K562 (cell line): ENCODE results near the gene C3AR1. TPM values are rescaled to one million over a fixed set of nuclear protein-coding genes. Genes with fewer than 3 reads are reported as not detected.
A peak's percentile ranks its signal among the peaks of the same experiment; 100 is the strongest.

Experiments
- CXXC5 ChIP-seq: fragments of 250-450 bp; sonication (Bioruptor Pico); IDR thresholded peaks from 2 replicates; pipeline ENCODE4 v1.8.0; 2022; ENCODE audit warnings: inconsistent platforms, mild to moderate bottlenecking, moderate library complexity
- FUS ChIP-seq: fragments of 200-400 bp; formaldehyde crosslinking; optimal IDR thresholded peaks from 2 replicates; pipeline ENCODE3; 2017; ENCODE audit warnings: low read depth, low read length
- IFI16 ChIP-seq: fragments of 250-450 bp; sonication (Bioruptor Pico); IDR thresholded peaks from 2 replicates; pipeline ENCODE4 v2.1.2; 2022; ENCODE audit warnings: mild to moderate bottlenecking, inconsistent platforms
- L3MBTL2 ChIP-seq: fragments of 450-650 bp; IDR thresholded peaks from 2 replicates; pipeline ENCODE4 v1.6.1; 2016; ENCODE audit warnings: mild to moderate bottlenecking, moderate library complexity
- MED1 ChIP-seq: sonication (generic); formaldehyde crosslinking; IDR thresholded peaks from 2 replicates; pipeline ENCODE4 v1.8.1; 2023; ENCODE audit warnings: missing genetic modification reagents, borderline replicate concordance
- NRF1 ChIP-seq, 2 experiments: fragments of 450-650 bp; IDR thresholded peaks in 1 of 2; conservative IDR thresholded peaks in 1 of 2; 2 replicates each; pipeline ENCODE4 v1.6.1; 2014; ENCODE audit warnings: mild to moderate bottlenecking in 2 of 2
- SRSF7 ChIP-seq: fragments of 200-400 bp; formaldehyde crosslinking; optimal IDR thresholded peaks from 2 replicates; pipeline ENCODE3; 2017; ENCODE audit warnings: mild to moderate bottlenecking, low read depth, low read length
- ZEB2 ChIP-seq: fragments of 450-650 bp; IDR thresholded peaks from 2 replicates; pipeline ENCODE4 v1.6.1; 2016
- ZFP30 ChIP-seq: fragments of 250-450 bp; sonication (Bioruptor Pico); IDR thresholded peaks from 2 replicates; pipeline ENCODE4 v1.8.0; 2022; ENCODE audit warnings: moderate library complexity, mild to moderate bottlenecking, inconsistent platforms, borderline replicate concordance
- ZNF140 ChIP-seq: fragments of 250-450 bp; sonication (Bioruptor Pico); IDR thresholded peaks from 2 replicates; pipeline ENCODE4 v1.8.0; 2021; ENCODE audit warnings: moderate library complexity, mild to moderate bottlenecking, inconsistent platforms
- ZNF24 ChIP-seq: fragments of 450-650 bp; IDR thresholded peaks from 2 replicates; pipeline ENCODE4 v1.6.1; 2016
- ZNF41 ChIP-seq: fragments of 250-450 bp; sonication (Bioruptor Pico); conservative IDR thresholded peaks from 2 replicates; pipeline ENCODE4 v1.4.0; 2020; ENCODE audit warnings: mild to moderate bottlenecking
- ZNF707 ChIP-seq: fragments of 250-450 bp; sonication (Bioruptor Pico); conservative IDR thresholded peaks from 2 replicates; pipeline ENCODE4 v1.8.0; 2022; ENCODE audit warnings: inconsistent platforms, mild to moderate bottlenecking, moderate library complexity
- polyA plus RNA-seq, 8 experiments: library from polyadenylated mRNA; depleted of rRNA in 4 of 8; stranded (reverse) in 5 of 8; unstranded in 3 of 8; fragments of >200 nt; fragmentation: Nextera tagmentation in 2 of 8; fragmentation: Illumina TruSeq in 1 of 8; extraction: Ambion mirVana in 2 of 8; extraction: Trizol in 1 of 8; gene quantifications; 2 replicates each; pipeline versions ENCODE4 v1.2.1 to v1.2.3, GENCODE V29; 2011 to 2014; ENCODE audit warnings: inconsistent platforms in 1 of 8, missing spikeins in 1 of 8
- total RNA-seq, 7 experiments: library from RNA; depleted of rRNA in 6 of 7; stranded (reverse); fragments of >200 nt in 6 of 7; fragmentation: Illumina TruSeq in 2 of 7; extraction: Trizol in 2 of 7; gene quantifications; 2 replicates each; pipeline versions ENCODE4 v1.2.1 to v1.2.3, GENCODE V29; 2011 to 2021; ENCODE audit warnings: low replicate concordance in 1 of 7
- TF ChIP-seq, protein P1 (sequence below): fragments of 450-650 bp; IDR thresholded peaks from 2 replicates; pipeline ENCODE4 v1.6.1; 2016
- TF ChIP-seq, protein P2 (sequence below): fragments of 250-450 bp; sonication (Bioruptor Pico); IDR thresholded peaks from 2 replicates; pipeline ENCODE4 v1.5.0; 2021; ENCODE audit warnings: mild to moderate bottlenecking, moderate library complexity
- TF ChIP-seq, protein P3 (sequence below): fragments of 250-450 bp; sonication (Bioruptor Pico); IDR thresholded peaks from 2 replicates; pipeline ENCODE4 v1.4.0; 2020; ENCODE audit warnings: mild to moderate bottlenecking, moderate library complexity, borderline replicate concordance
- TF ChIP-seq, protein P4 (sequence below): sonication (generic); formaldehyde crosslinking; IDR thresholded peaks from 2 replicates; pipeline ENCODE4 v1.8.0; 2022; ENCODE audit warnings: missing genetic modification reagents, mild to moderate bottlenecking, moderate library complexity, borderline replicate concordance

C3AR1 gene
- total and polyA plus RNA-seq, 9 of the 15 experiments (the other 6 are each of a cell fraction or from before 2014, with no cell fraction given): 2.2 to 12.9 (median 5.3) TPM

DNA sequence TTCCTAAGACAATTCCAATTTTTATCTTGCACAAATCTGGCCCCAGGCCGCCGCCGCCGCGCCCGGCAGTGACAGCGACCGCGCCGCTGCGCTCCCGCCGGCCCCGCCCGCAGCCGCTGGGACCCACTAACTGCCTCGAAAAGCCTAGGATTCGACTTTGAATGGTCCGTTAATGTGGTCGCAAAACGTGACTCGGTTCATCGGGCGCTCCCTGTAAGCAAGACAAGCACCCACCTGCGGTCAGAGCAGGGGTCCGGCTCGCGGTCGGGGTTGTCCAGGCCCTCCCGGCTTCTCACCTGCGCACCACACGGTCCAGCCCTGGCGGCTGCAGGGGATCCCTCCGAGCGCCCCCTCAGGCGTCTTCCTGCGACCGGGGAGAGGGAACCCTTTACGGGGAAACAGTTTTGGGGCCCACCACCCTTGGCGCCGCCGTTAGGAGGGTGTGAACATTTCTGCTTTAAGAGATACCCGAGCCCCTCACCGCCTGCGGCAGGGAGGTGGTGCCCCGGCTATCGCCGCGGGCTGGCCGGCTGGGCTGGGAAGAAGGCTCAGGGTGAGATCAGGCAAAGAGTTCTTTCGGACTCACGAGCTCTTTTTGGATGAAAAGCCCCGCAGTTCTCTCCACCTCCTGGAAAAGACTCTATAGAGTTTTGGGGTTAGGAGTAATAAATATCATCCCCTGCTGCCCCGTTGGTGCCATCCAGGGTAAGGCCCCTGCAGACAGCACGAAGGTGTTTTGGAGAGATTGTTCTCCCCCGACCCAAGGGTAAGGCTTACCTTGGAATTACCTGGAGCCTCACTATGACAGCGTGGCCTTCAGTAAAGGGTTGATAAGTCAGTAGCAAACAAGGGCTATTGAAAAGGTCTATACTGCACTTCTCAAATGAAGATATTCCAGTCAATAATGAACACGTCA, 47.2 kb downstream of the C3AR1 start (continued):
- TF ChIP-seq, protein P1, sequence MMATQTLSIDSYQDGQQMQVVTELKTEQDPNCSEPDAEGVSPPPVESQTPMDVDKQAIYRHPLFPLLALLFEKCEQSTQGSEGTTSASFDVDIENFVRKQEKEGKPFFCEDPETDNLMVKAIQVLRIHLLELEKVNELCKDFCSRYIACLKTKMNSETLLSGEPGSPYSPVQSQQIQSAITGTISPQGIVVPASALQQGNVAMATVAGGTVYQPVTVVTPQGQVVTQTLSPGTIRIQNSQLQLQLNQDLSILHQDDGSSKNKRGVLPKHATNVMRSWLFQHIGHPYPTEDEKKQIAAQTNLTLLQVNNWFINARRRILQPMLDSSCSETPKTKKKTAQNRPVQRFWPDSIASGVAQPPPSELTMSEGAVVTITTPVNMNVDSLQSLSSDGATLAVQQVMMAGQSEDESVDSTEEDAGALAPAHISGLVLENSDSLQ: no peak
- TF ChIP-seq L3MBTL2 (peak; percentile 40; the same call in 1 of the 2 replicates), CXXC5 (CRISPR knock-in tag) (peak; percentile 36; the same call in 1 of the 2 replicates), ZNF140 (CRISPR knock-in tag) (no peak), IFI16 (CRISPR knock-in tag) (no peak), ZFP30 (no peak), ZEB2 (no peak), ZNF24 (no peak), ZNF707 (CRISPR knock-in tag) (no peak), NRF1 (conservative IDR thresholded peaks at IDR 0.05 in 1 of 2, IDR thresholded peaks at IDR 0.05 in 1 of 2) (peak; percentile 17 to 44; a peak in 1 of 4 replicates), SRSF7 (no peak), FUS (no peak), MED1 (CRISPR knock-in tag) (no peak), ZNF41 (CRISPR knock-in tag) (no peak)
- TF ChIP-seq, protein P2, sequence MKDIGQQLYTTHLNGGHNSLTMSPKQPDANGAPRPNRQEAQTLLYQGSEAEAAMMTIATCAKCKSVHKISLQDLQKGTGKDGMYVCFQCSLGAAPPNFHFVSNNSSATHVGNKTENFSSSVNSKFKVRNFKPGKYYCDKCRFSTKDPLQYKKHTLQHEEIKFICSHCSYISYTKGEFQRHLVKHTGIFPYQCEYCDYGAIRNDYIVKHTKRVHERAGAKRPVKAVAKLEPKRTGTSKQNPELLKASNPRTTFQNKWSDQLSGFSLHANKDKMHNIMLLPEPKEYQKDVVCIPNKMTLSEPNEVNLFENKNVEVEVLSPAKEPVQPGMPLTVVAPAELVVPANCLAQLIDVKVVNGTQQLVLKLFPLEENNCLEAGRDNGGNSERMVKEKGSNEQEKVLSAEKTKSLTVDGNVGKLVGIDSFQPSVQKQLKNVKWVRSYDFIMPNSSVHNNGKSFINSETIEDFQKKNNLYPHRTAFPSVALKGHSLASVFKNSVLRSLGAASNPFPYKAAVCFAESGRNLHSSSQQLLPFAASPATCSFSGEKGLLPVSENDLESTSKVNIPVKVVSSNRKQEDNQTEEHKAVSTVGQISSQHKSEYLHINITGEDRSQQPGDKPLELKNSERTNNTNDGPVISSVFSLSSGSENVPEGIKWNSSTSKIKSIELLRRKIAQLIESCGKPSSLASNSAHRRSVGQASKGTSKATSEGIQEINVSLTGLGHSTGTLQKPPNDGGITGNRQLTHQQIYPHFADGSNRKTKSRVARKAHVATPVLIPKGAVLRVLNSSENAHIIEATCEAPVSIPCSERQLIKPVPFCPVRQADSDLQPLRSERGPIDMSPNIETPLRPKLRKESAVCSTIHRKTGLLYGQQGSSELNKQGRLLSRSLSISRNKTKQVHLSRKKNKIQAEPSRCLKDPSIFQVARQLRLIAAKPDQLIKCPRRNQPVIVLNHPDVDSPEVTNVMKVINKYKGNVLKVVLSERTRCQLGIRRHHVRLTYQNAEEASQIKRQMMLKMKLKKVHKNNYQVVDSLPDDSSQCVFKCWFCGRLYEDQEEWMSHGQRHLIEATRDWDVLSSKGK: no peak
- TF ChIP-seq, protein P3, sequence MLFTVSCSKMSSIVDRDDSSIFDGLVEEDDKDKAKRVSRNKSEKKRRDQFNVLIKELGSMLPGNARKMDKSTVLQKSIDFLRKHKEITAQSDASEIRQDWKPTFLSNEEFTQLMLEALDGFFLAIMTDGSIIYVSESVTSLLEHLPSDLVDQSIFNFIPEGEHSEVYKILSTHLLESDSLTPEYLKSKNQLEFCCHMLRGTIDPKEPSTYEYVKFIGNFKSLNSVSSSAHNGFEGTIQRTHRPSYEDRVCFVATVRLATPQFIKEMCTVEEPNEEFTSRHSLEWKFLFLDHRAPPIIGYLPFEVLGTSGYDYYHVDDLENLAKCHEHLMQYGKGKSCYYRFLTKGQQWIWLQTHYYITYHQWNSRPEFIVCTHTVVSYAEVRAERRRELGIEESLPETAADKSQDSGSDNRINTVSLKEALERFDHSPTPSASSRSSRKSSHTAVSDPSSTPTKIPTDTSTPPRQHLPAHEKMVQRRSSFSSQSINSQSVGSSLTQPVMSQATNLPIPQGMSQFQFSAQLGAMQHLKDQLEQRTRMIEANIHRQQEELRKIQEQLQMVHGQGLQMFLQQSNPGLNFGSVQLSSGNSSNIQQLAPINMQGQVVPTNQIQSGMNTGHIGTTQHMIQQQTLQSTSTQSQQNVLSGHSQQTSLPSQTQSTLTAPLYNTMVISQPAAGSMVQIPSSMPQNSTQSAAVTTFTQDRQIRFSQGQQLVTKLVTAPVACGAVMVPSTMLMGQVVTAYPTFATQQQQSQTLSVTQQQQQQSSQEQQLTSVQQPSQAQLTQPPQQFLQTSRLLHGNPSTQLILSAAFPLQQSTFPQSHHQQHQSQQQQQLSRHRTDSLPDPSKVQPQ (CRISPR knock-in tag): no peak
- TF ChIP-seq, protein P4, sequence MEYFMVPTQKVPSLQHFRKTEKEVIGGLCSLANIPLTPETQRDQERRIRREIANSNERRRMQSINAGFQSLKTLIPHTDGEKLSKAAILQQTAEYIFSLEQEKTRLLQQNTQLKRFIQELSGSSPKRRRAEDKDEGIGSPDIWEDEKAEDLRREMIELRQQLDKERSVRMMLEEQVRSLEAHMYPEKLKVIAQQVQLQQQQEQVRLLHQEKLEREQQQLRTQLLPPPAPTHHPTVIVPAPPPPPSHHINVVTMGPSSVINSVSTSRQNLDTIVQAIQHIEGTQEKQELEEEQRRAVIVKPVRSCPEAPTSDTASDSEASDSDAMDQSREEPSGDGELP (CRISPR knock-in tag): peak; percentile 47; the same call in 1 of the 2 replicates
